Sigmoid colon (tissue), 7 donors: ENCODE data around the gene CYBB. TPM values are rescaled to one million over a fixed set of nuclear protein-coding genes. Genes with fewer than 3 reads are reported as not detected.

Source experiments
- DNase-seq: peaks from one replicate; pipeline ENCODE4 v3.0.0-alpha.2; 2019
- H3K27ac ChIP-seq, 4 donors: fragments of 200-600 bp; sonication (generic); one replicate each; pipeline ENCODE4 v1.5.1; 2016 to 2019; ENCODE audit warnings: mild to moderate bottlenecking in 1 of 4
- H3K27me3 ChIP-seq, 3 donors: fragments of 200-600 bp; sonication (generic); one replicate each; pipeline ENCODE4 v1.5.1; 2019; ENCODE audit warnings: mild to moderate bottlenecking in 1 of 3
- H3K36me3 ChIP-seq, 4 donors: fragments of 200-600 bp; sonication (generic); one replicate each; pipeline ENCODE4 v1.5.1; 2016 to 2019
- H3K4me1 ChIP-seq, 4 donors: fragments of 200-600 bp; sonication (generic); one replicate each; pipeline ENCODE4 v1.5.1; 2017 to 2019
- H3K4me3 ChIP-seq, 4 donors: fragments of 200-600 bp; sonication (generic); one replicate each; pipeline ENCODE4 v1.5.1; 2017 to 2019; ENCODE audit warnings: mild to moderate bottlenecking in 2 of 4, moderate library complexity in 1 of 4
- H3K9me3 ChIP-seq, 4 donors: fragments of 200-600 bp in 3 of 4; sonication (generic) in 3 of 4; one replicate each; pipeline versions ENCODE4 v1.5.1 to v1.6.1; 2013 to 2019
- CTCF ChIP-seq, 4 experiments: fragments of 450-650 bp in 3 of 4; fragments of 200-600 bp in 1 of 4; IDR thresholded peaks; one replicate each; pipeline ENCODE4 v1.5.1; 2016 to 2019; ENCODE audit warnings: antibody characterized with exemption in 4 of 4, mild to moderate bottlenecking in 3 of 4, moderate library complexity in 2 of 4
- EP300 ChIP-seq, 4 donors: sonication (generic); formaldehyde crosslinking; IDR thresholded peaks; one replicate each; pipeline ENCODE4 v1.6.1; 2017; ENCODE audit warnings: antibody characterized with exemption in 4 of 4
- POLR2A ChIP-seq, 2 donors: fragments of 450-650 bp; IDR thresholded peaks; one replicate each; pipeline ENCODE4 v1.6.1; 2016; ENCODE audit warnings: antibody characterized with exemption in 2 of 2, mild to moderate bottlenecking in 2 of 2, moderate library complexity in 2 of 2
- POLR2AphosphoS5 ChIP-seq, 4 donors: sonication (generic); formaldehyde crosslinking; IDR thresholded peaks; one replicate each; pipeline ENCODE4 v1.6.1; 2017; ENCODE audit warnings: antibody characterized with exemption in 4 of 4
- WGBS, 2 donors: extraction: QIAGEN DNeasy Blood & Tissue Kit; methylation state at CpG; one replicate each; pipeline ENCODE4 v1.1.7; 2013; 5-methylcytosine and 5-hydroxymethylcytosine counted together
- intact Hi-C: fragments of 100-400 bp; cut with DNase I; formaldehyde crosslinking; loops from one replicate; pipeline ENCODE4 v1.15.1; 2023
- polyA plus RNA-seq, 3 donors: library from polyadenylated mRNA; stranded (reverse); fragments of 200-250 nt; gene quantifications; one replicate each; pipeline ENCODE4 v1.2.3, GENCODE V29; 2013
- total RNA-seq, 4 donors: library from RNA; depleted of rRNA; stranded (reverse); fragments of >200 nt; gene quantifications; one replicate each; pipeline ENCODE4 v1.1.0, GENCODE V29; 2016
- donor health status: healthy with polysubstance abuse.
- donor health status: Bipolar disorder and iron deficiency.
- donor health status: healthy.

The CYBB gene
- total and polyA plus RNA-seq, 7 donors, result 6.0 to 28.5 (median 23.0) TPM

- Histone ChIP-seq H3K27me3 (no peaks in the 10 kb centered on the region), H3K27ac (no peak overlapping the region), H3K36me3 (no peaks in the 10 kb centered on the region), H3K9me3 (no peaks in the 10 kb centered on the region), H3K4me1 (no peaks in the 10 kb centered on the region), H3K4me3 (no peak overlapping the region)
- intact Hi-C loops, result no loop called here
- no peak for DNase-seq
- no peak for TF ChIP-seq POLR2AphosphoS5 (IDR thresholded peaks at IDR 0.05)
- TF ChIP-seq POLR2A (IDR thresholded peaks at IDR 0.05), result no peak
- TF ChIP-seq EP300 (IDR thresholded peaks at IDR 0.05), result no peak
- TF ChIP-seq CTCF (IDR thresholded peaks at IDR 0.05), result no peak
Measured at GRCh38 chrX:37755025-37755424, 24.8 kb upstream of the CYBB start.

GRCh38 chrX:37757082-37757481 is 22.8 kb upstream of the CYBB start:
- DNase-seq, result no peak
- TF ChIP-seq POLR2AphosphoS5 (IDR thresholded peaks at IDR 0.05), result no peak
- TF ChIP-seq EP300 (IDR thresholded peaks at IDR 0.05), result no peak
- TF ChIP-seq CTCF (IDR thresholded peaks at IDR 0.05), result no peak
- TF ChIP-seq POLR2A (IDR thresholded peaks at IDR 0.05), result no peak
- Histone ChIP-seq H3K27me3 (no peaks in the 10 kb centered on the region), H3K27ac (no peak overlapping the region), H3K36me3 (no peaks in the 10 kb centered on the region), H3K4me1 (no peaks in the 10 kb centered on the region), H3K9me3 (no peaks in the 10 kb centered on the region), H3K4me3 (no peak overlapping the region)
- intact Hi-C loops, result no loop called here

GRCh38 chrX:37759351-37759750 is 20.5 kb upstream of the CYBB start:
- no peaks in the 10 kb centered on the region for H3K36me3 ChIP-seq
- H3K9me3 ChIP-seq, result no peaks in the 10 kb centered on the region
- intact Hi-C loops, result no loop called here
- no peak overlapping the region for H3K27ac ChIP-seq
- no peak overlapping the region for H3K4me3 ChIP-seq
- WGBS, 2 donors, result 92 to 94% methylated on average over 1 of the region's 1 CpG
- TF ChIP-seq POLR2A (IDR thresholded peaks at IDR 0.05), result no peak
- TF ChIP-seq EP300 (IDR thresholded peaks at IDR 0.05), result no peak
- TF ChIP-seq POLR2AphosphoS5 (IDR thresholded peaks at IDR 0.05), result no peak
- TF ChIP-seq CTCF (IDR thresholded peaks at IDR 0.05), result no peak
- DNase-seq, result no peak
- H3K27me3 ChIP-seq, result no peaks in the 10 kb centered on the region
- H3K4me1 ChIP-seq, result no peaks in the 10 kb centered on the region

- H3K4me1 ChIP-seq, result no peaks in the 10 kb centered on the region
- H3K9me3 ChIP-seq, result no peaks in the 10 kb centered on the region
- no peak for DNase-seq
- WGBS, 2 donors, result 83 to 85% methylated on average over 2 of the region's 2 CpGs
- intact Hi-C loops, result no loop called here
- H3K4me3 ChIP-seq, result no peak overlapping the region
- H3K27ac ChIP-seq, result no peak overlapping the region
- no peaks in the 10 kb centered on the region for H3K36me3 ChIP-seq
- H3K27me3 ChIP-seq, result no peaks in the 10 kb centered on the region
- no peak for TF ChIP-seq EP300 (IDR thresholded peaks at IDR 0.05)
- TF ChIP-seq POLR2A (IDR thresholded peaks at IDR 0.05), result no peak
Measured at GRCh38 chrX:37759878-37760418, 19.9 kb upstream of the CYBB start.

GRCh38 chrX:37763400-37763799 is 16.5 kb upstream of the CYBB start:
- H3K27me3 ChIP-seq, result no peaks in the 10 kb centered on the region
- H3K36me3 ChIP-seq, result no peaks in the 10 kb centered on the region
- no peaks in the 10 kb centered on the region for H3K4me1 ChIP-seq
- DNase-seq, result no peak
- TF ChIP-seq POLR2AphosphoS5 (IDR thresholded peaks at IDR 0.05) (no peak), EP300 (IDR thresholded peaks at IDR 0.05) (no peak), CTCF (IDR thresholded peaks at IDR 0.05) (no peak), POLR2A (IDR thresholded peaks at IDR 0.05) (no peak)
- H3K9me3 ChIP-seq, result no peaks in the 10 kb centered on the region
- no peak overlapping the region for H3K27ac ChIP-seq
- H3K4me3 ChIP-seq, result no peak overlapping the region
- intact Hi-C loops, result no loop called here
